Activated naive CD4-positive, alpha-beta T cell treated with anti-CD3 and anti-CD28 coated beads, Interleukin-2, amount 50 U/mL, for 24 hours (primary cell): ENCODE data around the gene GSTA5.
"Not testable (repeated sequence)": the region's sequence is repeated elsewhere in the genome, so short reads cannot be mapped to it uniquely, and the experiment has no call there.

Source experiments
- H3K27ac Mint-ChIP-seq: one replicate; pipeline ENCODE4 v1.8.0; 2021; ENCODE audit warnings: mild to moderate bottlenecking, mixed read lengths
- H3K27me3 Mint-ChIP-seq: one replicate; pipeline ENCODE4 v1.8.0; 2021; ENCODE audit warnings: mixed read lengths
- H3K36me3 Mint-ChIP-seq: one replicate; pipeline ENCODE4 v1.8.0; 2021; ENCODE audit warnings: mixed read lengths
- H3K4me1 Mint-ChIP-seq: one replicate; pipeline ENCODE4 v1.8.0; 2021; ENCODE audit warnings: mixed read lengths
- H3K4me3 Mint-ChIP-seq: one replicate; pipeline ENCODE4 v1.8.0; 2021; ENCODE audit warnings: mild to moderate bottlenecking, mixed read lengths
- H3K9me3 Mint-ChIP-seq: one replicate; pipeline ENCODE4 v1.8.0; 2021; ENCODE audit warnings: mixed read lengths

GSTA5 gene

DNA sequence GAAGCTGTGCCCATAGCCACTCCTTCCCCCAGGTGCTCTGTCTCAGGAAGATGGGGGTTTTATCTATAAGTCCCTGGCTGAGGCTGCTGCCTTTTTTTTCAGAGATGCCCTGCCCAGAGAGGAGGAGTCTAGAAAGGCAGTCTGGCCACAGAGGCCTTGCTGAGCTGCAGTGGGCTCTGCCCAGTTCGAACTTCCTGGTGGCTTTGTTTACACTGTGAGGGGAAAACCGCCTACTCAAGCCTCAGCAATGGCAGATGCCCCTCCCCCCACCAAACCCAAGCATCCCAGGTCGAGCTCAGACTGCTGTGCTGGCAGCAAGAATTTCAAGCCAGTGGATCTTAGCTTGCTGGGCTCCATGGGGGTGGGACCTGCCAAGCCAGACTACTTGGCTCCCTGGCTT lies 15.5 kb upstream of the GSTA5 start:
- H3K4me3 Mint-ChIP-seq, H3K36me3 Mint-ChIP-seq, H3K9me3 Mint-ChIP-seq, H3K4me1 Mint-ChIP-seq, H3K27ac Mint-ChIP-seq: not testable (repeated sequence)
- peaks cover 42% of the 10 kb centered on the region for H3K27me3 Mint-ChIP-seq

DNA sequence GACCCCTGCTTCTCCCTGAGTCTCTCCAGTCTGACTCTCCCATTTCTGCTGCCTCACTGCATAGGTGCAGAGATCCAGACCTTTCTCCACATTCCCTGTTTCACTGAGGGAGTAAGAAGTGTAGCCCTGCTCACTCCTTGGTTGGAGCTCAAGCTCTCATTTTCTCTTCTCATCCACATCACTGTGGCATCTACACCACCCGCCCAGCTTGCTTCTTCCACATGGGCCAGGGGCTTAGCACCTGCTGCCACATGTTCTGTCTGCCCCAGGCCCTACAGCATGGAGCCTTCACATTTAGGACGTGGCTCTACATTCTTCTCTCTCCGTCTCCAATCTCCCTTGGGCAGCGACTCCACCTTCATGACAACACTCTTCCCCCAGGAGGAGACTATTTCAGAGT lies 8.5 kb upstream of the GSTA5 start:
- H3K4me3 Mint-ChIP-seq: no peak overlapping the region
- H3K4me1 Mint-ChIP-seq: no peaks in the 10 kb centered on the region
- H3K27me3 Mint-ChIP-seq: peaks cover 11% of the 10 kb centered on the region
- no peak overlapping the region for H3K27ac Mint-ChIP-seq
- peaks cover 1% of the 10 kb centered on the region for H3K36me3 Mint-ChIP-seq
- no peaks in the 10 kb centered on the region for H3K9me3 Mint-ChIP-seq

DNA sequence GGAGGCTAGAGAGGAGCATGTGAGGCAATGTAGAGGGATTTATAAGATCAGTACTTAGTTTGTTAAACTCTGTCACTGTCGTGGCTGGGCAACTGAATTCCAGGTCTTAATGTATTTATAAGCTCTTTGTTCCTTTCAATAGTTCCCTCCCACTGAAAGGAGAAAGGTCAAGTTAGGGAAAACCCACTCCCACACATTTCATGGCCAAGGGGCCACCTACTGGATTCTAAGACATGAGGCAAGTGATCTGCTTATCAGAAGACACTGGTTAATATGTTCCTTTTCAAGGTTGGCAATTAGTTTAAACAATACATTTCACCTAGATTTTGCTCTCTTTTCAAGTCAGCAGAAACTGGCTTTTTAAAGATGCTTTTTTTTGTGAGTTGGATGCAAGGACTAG lies 5.4 kb upstream of the GSTA5 start:
- peaks cover 4% of the 10 kb centered on the region for H3K27me3 Mint-ChIP-seq
- H3K4me3 Mint-ChIP-seq: no peak overlapping the region
- H3K9me3 Mint-ChIP-seq: no peaks in the 10 kb centered on the region
- no peaks in the 10 kb centered on the region for H3K4me1 Mint-ChIP-seq
- no peak overlapping the region for H3K27ac Mint-ChIP-seq
- H3K36me3 Mint-ChIP-seq: peaks cover 1% of the 10 kb centered on the region

DNA sequence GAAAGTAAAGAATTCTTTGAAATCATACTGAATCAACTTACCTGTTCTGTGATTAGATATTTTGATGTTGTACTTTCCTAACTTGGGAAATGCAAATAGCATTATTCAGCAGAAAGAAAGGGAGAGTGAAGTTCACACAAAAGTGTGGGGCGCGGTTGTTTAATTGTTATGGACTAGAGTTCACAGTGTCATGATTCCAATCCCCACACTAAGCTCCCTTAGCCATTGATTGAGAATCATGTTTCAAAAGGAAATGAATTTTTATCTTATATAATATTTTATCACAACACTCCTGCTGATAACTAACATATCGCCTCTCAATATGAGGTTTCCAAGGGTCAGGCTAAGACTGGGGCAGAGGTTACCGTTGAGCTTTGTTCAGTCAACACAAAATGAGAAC lies 3.0 kb upstream of the GSTA5 start:
- Mint-ChIP-seq H3K9me3 (no peaks in the 10 kb centered on the region), H3K36me3 (no peaks in the 10 kb centered on the region), H3K4me3 (no peak overlapping the region), H3K27me3 (peaks cover 4% of the 10 kb centered on the region), H3K4me1 (no peaks in the 10 kb centered on the region), H3K27ac (no peak overlapping the region)

DNA sequence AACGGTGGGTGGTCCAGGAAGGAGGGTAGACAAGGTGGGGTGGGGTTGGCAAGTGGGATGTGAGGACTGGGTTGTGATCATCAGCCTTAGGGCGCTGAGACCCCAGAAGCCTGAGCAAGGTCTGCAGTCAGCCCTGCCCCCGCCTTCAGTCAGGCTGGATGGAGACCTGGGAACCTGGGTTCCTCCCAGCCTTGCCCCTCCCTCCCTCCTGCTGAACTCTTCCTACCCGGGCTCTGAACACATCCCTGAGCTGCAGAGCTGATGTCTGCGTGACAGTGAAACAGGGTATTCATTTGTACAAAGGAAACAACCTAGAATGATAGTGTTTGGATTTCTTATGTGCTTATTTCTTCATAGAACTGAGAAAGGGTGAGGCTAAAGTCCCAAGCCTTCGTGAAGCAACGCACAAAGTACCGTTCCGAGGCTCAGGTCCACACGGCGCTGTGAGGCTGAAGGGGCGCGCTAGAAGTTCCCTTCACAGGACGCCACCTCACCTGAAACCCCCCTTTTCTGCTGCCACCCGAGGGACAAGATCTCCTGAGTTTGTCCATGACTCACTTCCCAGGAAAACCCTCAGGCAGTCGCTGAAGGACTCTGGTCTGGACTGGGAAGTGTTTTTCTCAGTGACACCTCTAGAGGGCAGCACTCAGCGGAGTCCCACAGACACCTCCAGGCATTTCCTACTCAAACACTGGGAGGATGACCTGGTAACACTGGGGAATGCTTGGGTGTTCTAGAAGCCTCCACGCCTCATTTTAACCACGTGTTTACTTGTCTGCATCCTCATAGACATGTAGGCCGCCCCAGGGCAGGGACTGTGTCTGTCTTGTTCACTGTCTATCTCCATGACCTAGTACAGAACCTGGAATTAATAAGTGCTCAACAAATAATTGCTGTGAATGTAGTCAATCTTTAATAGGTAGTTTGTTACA lies 1.2 kb downstream of the GSTA5 start:
- no peak overlapping the region for H3K27ac Mint-ChIP-seq
- peaks cover 16% of the 10 kb centered on the region for H3K27me3 Mint-ChIP-seq
- no peak overlapping the region for H3K4me3 Mint-ChIP-seq
- no peaks in the 10 kb centered on the region for H3K4me1 Mint-ChIP-seq
- no peaks in the 10 kb centered on the region for H3K9me3 Mint-ChIP-seq
- H3K36me3 Mint-ChIP-seq: no peaks in the 10 kb centered on the region

DNA sequence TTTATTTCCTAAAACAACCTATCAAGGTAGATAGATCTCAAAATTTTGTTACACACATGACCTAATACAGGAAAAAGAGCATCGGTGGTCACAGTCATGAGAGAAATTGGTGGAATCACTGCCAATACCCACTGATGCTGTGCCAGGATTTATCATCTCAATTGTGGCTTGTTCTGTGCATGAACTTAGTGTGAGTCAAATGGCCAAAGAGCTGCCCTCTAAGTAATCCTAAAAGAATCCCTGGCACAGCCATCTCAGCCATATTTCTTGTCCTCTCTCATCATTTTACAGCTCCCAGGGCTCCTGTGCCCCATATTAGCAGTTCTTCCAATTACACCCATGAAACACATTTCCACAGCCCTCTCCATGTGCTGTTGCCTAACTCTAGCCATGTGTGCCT lies 6.1 kb downstream of the GSTA5 start:
- Mint-ChIP-seq H3K27me3 (peaks cover 17% of the 10 kb centered on the region), H3K9me3 (no peaks in the 10 kb centered on the region), H3K27ac (no peak overlapping the region), H3K36me3 (no peaks in the 10 kb centered on the region), H3K4me1 (no peaks in the 10 kb centered on the region), H3K4me3 (no peak overlapping the region)

DNA sequence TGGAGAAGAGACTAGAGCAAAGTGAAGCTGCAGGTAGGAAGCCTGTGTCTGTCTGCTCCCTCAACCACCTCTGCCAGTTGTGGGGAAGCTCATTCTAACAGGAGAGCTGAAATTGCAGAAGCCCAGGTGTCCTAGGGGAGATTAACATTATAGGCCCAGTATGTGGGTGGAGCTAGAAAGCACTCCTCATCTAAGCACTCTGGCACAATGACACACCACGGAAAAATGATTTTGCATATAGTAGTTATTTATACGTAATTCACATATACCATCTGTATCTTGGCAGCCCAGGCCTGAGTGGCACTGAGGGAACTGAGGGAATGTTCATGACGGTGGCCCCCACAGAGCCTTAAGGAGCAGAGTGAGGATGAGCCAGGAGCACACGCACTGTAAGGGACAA lies 9.7 kb downstream of the GSTA5 start:
- not testable (repeated sequence) for H3K27me3 Mint-ChIP-seq, H3K4me3 Mint-ChIP-seq, H3K27ac Mint-ChIP-seq, H3K36me3 Mint-ChIP-seq, H3K4me1 Mint-ChIP-seq, H3K9me3 Mint-ChIP-seq

DNA sequence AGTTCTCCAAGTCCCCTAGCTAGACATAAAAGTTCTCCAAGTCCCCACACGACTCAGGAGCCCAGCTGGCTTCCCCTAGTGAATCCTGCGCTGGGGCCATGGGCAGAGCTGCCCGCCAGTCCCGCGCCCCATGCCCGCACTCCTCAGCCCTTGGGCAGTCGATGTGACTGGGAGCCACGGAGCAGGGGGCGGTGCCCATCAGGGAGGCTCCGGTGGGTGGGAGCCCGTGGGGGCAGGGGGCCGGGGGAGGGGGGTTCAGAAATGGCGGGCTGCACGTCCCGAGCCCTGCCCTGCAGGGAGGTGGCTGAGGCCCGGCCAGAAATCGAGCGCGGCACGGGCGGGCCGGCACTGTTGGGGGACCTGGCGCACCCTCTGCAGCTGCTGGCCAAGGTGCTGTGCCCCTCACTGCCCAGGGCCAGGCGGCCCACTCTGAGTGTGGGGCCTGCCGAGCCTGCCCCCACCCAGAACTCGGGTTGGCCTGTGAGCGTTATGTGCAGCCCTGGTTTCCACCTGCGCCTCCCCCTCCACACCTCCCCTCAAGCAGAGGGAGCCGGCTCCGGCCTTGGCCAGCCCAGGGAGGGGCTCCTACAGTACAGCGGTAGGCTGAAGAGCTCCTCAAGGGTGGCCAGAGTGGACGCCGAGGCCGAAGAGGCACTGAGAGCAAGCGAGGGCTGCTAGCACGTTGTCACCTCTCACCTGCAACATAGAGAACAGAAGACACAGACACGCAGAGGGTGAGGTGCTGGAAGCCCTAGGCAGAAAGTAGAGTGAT lies 11.4 kb downstream of the GSTA5 start:
- H3K9me3 Mint-ChIP-seq: no peaks in the 10 kb centered on the region
- no peaks in the 10 kb centered on the region for H3K36me3 Mint-ChIP-seq
- H3K4me3 Mint-ChIP-seq: no peak overlapping the region
- no peaks in the 10 kb centered on the region for H3K4me1 Mint-ChIP-seq
- H3K27me3 Mint-ChIP-seq: peaks cover 3% of the 10 kb centered on the region
- no peak overlapping the region for H3K27ac Mint-ChIP-seq

DNA sequence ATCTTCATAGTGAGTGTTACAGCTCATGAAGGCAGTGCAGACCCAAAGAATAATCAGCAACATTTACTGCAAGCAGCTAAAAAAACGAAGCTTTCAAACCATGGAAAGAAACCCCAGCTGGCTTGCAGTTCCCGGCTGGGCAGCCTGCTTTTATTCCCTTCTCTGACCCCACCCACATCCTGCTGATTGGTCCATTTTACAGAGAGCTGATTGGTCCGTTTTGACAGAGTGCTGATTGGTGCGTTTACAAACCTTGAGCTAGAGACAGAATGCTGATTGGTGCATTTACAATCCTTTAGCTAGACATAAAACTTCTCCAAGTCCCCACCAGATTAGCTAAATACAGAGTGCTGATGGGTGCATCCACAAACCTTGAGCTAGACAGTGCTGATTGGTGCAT lies 12.0 kb downstream of the GSTA5 start:
- H3K27ac Mint-ChIP-seq, H3K4me3 Mint-ChIP-seq, H3K4me1 Mint-ChIP-seq, H3K36me3 Mint-ChIP-seq, H3K9me3 Mint-ChIP-seq, H3K27me3 Mint-ChIP-seq: not testable (repeated sequence)

DNA sequence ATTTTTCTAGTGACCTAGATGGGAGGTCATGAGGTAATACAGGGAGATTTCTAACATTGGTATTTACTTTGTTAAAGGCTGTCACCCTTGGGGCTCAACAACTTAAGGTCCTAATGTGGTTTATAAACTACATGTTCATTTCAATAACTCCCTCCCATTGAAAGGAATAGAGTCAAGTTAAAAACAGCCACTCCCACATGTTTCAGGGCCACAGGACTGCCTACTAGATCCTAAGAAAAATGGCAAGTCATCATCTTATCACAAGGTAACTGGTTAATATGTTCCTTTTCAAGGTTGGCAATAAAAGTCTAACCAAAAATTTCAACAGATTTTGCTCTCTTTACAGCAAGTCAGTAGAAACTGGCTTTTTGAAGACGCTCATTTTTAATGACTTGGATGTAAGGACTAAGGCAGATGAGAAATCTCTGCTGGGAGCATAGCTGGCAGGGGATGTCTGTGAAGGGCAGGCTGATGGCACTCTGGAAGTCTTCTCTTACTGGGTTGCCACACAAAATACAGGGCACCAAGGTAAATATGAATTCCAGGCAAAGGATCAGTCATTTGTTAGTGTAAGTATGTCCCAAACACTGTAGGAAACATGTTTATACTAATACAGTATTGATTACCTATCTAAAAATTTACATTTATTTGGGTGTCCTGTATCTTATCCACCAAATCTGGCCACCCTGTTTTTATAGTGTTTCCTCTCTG lies 13.4 kb downstream of the GSTA5 start:
- not testable (repeated sequence) for H3K27ac Mint-ChIP-seq

DNA sequence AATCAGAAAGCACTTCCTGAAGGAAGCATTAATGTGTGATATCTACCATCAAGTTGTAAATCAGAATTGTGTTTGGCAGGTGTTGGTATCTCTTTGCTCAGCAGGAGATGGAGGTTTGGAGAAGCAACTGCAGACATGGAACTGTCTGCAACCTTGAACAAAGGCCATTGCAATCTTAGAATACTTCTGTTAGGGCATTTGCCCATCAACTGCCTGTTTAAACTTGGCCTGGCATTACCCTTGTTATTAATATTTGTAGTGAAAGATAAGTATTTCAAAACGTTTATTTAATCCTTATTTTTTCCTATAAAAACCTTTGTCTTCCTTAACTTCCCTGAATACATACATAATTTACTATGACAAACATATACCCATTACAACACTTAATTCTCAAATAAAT lies 14.1 kb downstream of the GSTA5 start:
- Mint-ChIP-seq H3K27ac (no peak overlapping the region), H3K9me3 (peaks cover 4% of the 10 kb centered on the region), H3K4me1 (no peaks in the 10 kb centered on the region), H3K27me3 (peaks cover 4% of the 10 kb centered on the region), H3K4me3 (no peak overlapping the region), H3K36me3 (peaks cover 3% of the 10 kb centered on the region)

More for the DNA sequence above, 13.4 kb downstream of the GSTA5 start:
- H3K4me3 Mint-ChIP-seq, H3K36me3 Mint-ChIP-seq, H3K4me1 Mint-ChIP-seq, H3K27me3 Mint-ChIP-seq, H3K9me3 Mint-ChIP-seq: not testable (repeated sequence)

DNA sequence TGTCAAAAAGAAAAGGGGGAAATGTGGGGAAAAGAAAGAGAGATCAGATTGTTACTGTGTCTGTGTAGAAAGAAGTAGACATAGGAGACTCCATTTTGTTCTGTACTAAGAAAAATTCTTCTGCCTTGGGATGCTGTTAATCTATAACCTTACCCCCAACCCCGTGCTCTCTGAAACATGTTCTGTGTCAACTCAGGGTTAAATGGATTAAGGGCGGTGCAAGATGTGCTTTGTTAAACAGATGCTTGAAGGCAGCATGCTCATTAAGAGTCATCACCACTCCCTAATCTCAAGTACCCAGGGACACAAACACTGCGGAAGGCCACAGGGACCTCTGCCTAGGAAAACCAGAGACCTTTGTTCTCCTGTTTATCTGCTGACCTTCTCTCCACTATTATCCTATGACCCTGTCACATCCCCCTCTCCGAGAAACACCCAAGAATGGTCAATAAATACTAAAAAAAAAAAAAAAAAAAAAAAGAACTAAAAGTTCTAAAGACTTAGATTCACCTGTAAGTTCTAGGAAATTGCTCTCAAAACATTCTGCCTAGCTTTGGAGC lies 14.6 kb downstream of the GSTA5 start:
- H3K4me1 Mint-ChIP-seq, H3K27ac Mint-ChIP-seq, H3K9me3 Mint-ChIP-seq, H3K36me3 Mint-ChIP-seq, H3K27me3 Mint-ChIP-seq, H3K4me3 Mint-ChIP-seq: not testable (repeated sequence)

DNA sequence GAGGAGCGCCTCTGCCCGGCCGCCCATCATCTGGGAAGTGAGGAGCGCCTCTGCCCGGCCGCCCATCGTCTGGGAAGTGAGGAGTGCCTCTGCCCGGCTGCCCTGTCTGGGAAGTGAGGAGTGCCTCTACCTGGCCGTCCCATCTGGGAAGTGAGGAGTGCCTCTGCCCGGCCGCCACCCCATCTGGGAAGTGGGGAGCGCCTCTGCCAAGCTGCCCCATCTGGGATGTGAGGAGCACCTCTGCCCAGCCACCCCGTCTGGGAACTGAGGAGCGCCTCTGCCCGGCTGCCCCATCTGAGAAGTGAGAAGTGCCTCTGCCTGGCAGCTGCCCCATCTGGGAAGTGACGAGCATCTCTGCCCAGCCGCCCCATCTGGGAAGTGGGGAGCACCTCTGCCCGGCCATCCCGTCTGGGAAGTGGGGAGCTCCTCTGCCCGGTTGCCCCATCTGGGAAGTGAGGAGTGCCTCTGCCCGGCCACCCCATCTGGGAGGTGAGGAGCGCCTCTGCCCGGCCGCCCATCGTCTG lies 15.3 kb downstream of the GSTA5 start:
- H3K4me3 Mint-ChIP-seq, H3K4me1 Mint-ChIP-seq, H3K36me3 Mint-ChIP-seq, H3K27ac Mint-ChIP-seq, H3K27me3 Mint-ChIP-seq, H3K9me3 Mint-ChIP-seq: not testable (repeated sequence)

DNA sequence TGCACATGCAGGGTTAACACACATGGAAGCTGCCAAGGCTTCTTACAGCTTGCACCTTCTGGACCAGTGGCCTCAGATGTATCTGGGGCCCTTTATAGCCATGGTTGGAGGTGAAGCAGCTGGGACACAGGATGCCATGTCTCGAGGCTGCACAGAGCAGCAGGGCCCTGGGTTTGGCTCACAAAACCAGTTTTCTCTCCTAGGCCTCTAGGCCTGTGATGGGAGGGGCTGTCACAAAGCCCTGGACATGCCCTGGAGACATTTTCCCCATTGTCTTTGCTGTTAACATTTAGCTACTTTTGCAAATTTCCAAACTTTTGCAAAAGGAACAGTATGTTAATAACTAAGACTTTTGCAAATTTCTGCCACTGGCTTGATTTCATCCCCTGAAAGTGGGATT lies 18.8 kb downstream of the GSTA5 start:
- H3K27ac Mint-ChIP-seq: no peak overlapping the region
- no peak overlapping the region for H3K4me3 Mint-ChIP-seq
- no peaks in the 10 kb centered on the region for H3K4me1 Mint-ChIP-seq
- H3K36me3 Mint-ChIP-seq: peaks cover 3% of the 10 kb centered on the region
- peaks cover 4% of the 10 kb centered on the region for H3K27me3 Mint-ChIP-seq
- peaks cover 4% of the 10 kb centered on the region for H3K9me3 Mint-ChIP-seq

DNA sequence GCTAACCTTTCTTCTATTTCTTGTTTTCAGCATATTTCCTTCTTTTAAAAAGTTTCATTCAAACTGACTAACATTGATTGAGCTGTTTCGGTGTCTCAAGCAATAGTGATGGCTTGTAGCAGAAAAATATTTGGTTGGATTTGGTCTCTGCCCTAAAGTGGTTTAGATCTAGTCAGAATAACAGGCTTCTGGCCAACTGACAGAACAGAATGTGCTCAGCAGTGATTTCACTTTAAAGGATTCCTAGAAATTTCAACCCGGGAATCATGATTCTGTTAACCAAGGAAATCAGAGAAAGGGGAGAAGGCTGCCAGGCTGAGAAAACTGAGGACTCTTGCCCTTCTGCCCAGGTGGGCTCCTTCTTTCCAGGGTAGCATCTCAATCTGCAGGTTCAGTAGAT lies 20.4 kb downstream of the GSTA5 start:
- H3K27ac Mint-ChIP-seq: no peak overlapping the region
- H3K27me3 Mint-ChIP-seq: peaks cover 2% of the 10 kb centered on the region
- H3K36me3 Mint-ChIP-seq: peaks cover 3% of the 10 kb centered on the region
- no peaks in the 10 kb centered on the region for H3K4me1 Mint-ChIP-seq
- H3K9me3 Mint-ChIP-seq: peaks cover 4% of the 10 kb centered on the region
- no peak overlapping the region for H3K4me3 Mint-ChIP-seq
